GM21619 (cell line): Measurements from ENCODE around the gene CREB5.

Experiments
- ATAC-seq: cut with Tn5 transposase; IDR thresholded peaks from one replicate; pipeline ENCODE4 v1.9.1; 2021; ENCODE audit not compliant: unreplicated experiment

CREB5 gene

DNA sequence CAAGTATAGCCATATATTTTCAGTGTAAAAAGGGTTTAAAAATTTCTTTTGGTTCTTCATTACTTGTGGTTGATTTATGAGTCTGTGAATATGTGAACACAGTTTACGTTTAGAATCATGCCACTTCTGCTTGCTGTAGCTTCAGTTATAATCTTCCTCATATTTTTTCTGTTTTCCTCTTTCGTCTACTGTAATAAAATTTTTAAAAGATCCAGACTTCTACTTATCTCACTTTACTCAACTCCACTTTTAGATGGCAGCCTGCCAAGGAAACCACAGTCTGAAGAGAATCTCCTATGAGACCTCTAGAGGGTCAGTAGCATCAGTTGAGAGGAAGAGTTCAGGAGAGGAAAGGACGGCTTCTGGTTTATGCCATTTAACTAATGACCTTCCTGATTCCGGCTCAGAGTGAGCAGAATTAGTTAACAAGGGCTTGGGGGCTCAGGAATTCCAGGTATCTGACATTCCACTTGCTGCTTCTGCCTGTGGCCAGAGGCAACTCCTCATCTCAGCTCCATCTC, 21.4 kb downstream of the CREB5 start:
- no peak for ATAC-seq

DNA sequence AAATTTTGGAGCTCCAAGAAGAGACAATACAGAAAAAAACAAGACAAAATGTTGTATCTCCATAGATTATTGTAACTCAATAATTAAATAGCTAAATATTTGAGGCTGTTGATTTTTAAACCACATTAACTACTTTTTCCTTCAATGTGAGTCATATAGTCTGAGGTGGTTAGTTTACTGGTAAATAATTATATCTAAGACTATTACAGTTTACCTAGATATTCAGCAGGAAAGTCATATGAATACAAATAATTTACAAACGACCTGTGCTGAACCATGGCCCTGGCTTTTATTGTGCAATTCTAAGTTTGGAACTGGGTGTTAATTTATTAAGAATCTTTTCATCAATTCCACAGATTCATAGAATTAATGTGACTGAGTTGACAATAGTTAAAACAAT, 22.2 kb downstream of the CREB5 start:
- no peak for ATAC-seq

- no peak for ATAC-seq
Observed at GRCh38 chr7:28435152-28435551, 22.8 kb downstream of the CREB5 start.

- ATAC-seq = no peak
Observed at GRCh38 chr7:28435732-28436378, 23.5 kb downstream of the CREB5 start.

- no peak for ATAC-seq
Observed at GRCh38 chr7:28440055-28440601, 27.8 kb downstream of the CREB5 start.

DNA sequence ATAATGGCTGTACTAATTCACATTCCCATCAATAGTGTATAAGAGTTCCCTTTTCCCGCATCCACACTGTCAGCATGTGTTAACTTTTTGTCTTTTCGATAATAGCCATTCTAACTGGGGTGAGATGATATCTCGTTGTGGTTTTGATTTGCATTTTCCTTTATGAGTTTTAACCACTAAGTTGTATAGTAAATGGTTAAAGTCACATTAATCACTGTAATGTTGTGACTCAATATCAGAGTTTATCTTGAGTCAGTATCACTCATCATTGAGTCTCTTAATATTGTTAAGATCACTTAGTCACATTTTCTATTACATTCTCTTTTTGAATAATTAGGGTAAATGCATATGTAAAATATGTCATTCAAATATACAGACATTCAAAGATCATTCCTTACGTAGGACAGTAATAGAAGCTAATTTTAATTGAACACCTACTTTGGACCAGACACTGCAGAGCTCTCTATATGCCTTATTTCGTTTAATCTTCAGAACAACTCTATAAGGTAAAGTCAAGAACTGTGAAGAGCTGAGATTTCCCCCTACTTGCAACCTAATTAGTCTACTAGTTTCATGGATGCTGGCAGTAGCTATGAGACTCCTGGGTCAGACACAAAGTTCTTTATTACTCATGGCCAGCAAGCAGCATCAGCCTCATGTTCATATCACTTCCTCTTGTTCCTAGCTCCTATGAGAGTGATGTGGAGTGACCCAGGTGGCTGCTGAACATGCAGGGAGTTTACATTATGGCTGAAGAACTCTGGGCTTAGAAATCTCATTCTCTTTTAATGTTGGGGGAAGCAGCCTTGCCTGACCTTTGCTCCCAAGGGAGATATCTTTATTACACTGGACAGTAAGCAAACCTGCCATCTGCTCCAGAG, 30.5 kb downstream of the CREB5 start:
- ATAC-seq = no peak

DNA sequence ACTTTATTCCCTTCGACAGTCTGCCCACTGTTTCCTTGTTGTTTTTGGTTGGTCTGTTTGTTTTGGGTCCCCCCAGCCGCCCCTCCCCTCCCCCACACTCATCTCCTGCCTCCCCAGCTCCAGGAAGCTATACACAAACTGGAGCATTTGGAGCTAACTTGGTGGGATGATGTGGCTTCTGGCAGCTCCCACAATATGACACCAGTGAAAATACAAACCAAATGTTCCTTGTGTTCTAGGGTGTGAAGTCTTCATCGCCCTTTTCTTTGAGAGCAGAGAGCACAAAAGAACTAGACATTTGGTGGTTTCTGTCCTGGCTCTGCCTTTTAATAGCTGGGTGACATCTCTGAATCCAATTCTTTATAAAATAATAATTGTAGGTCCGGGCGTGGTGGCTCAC, 33.8 kb downstream of the CREB5 start:
- no peak for ATAC-seq

DNA sequence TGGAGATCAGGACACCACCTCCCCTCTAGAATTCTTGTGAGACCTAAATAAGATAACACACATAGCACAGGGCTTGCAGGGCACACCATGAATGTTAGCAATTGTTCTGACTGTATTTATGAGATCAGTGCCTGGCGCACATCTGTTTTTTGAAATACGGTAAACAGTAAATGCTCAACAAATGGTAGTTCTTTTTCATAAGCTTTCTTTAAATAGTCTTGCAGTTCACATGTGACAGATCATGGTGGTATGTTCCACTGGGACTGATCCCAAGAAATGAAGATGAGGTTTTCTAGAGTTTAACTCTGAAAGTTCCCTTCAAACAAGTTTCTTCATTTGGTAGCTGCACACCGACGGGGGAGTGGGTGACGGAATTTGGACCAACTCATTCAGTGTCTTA, 34.8 kb downstream of the CREB5 start:
- ATAC-seq = no peak

- no peak for ATAC-seq
Observed at GRCh38 chr7:28448708-28449107, 36.4 kb downstream of the CREB5 start.

DNA sequence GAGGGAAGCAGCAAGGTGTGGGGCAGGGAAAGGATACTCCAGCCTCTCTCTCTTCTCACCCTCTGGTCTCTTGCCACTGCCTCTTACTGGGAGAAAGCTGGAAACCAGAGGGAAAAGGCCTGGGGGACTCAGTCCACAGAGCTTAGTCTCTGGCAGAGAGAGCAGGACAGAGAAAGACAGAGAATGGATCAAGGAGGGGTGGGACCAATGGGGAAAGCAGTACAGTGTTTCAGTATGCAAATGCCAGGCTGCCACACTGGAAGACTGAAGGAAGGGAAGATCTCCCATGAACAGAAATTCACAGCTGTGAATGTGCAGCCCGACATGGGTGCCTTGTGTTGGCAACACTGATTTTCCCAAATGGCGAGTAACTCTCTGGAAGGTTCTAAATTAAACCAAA, 40.4 kb downstream of the CREB5 start:
- no peak for ATAC-seq

- ATAC-seq = no peak
Observed at GRCh38 chr7:28455486-28455885, 43.2 kb downstream of the CREB5 start.

- no peak for ATAC-seq
Observed at GRCh38 chr7:28456044-28456443, 43.7 kb downstream of the CREB5 start.

GRCh38 chr7:28458732-28459131, 46.4 kb downstream of the CREB5 start:
- no peak for ATAC-seq

GRCh38 chr7:28459306-28459705, 47.0 kb downstream of the CREB5 start:
- no peak for ATAC-seq

- ATAC-seq = no peak
Observed at GRCh38 chr7:28465697-28466096, 53.4 kb downstream of the CREB5 start.

DNA sequence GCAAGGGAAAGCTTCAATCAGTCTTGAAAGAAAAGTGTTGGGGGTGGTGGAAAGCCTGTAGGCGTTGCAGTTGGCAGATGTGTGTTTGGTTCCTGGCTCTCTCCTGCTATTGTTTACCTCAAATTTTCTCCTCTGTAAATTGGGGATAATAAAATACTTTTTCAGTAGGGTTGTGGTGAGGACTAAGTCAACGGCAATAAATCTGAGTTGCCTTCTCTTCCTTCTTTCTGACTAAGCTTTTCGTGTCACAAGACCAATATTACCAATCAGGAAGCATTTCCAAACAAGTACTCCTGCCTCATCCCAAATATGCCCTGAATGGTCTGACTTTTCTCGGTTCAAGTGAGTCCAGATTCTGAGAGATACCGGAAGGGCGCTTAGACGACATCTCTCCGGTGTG, 54.0 kb downstream of the CREB5 start:
- ATAC-seq = no peak

DNA sequence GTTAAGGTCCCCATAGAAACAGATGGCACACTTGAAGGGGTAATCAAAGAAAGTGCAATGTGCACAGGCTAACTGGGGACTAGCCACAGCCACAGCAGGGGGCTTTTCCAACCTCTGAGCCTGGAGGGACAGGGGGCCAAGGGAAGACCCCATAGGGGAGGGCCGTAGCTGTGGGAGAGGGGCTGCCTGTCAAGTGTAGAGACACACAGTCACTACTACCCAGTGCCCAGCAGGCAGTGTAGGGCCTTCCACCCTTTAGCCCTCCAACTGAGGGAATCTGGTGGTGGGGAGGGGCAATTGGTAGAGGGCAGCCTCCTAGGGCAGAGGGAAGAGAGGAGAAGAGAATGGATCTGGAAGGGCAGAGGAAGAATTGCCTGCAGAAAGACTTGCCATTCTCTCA, 54.6 kb downstream of the CREB5 start:
- ATAC-seq = no peak

DNA sequence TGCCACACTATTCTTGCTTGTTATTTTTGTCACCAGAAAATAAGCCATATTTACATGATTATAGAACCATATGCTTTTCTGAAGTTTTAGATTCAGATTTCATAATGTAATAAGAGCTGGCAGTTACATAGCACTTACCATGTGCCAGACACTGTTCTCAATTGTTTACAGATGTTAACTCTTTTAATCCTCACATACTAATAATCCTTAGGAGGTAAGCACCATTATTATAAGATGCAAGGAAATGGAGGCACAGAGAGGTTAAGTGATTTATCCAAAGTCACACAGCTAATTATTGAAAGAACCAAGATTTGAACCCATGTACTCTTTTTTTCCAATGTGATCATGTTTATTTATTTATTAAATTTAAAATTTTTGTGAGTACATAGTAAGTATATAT, 57.2 kb downstream of the CREB5 start:
- no peak for ATAC-seq

DNA sequence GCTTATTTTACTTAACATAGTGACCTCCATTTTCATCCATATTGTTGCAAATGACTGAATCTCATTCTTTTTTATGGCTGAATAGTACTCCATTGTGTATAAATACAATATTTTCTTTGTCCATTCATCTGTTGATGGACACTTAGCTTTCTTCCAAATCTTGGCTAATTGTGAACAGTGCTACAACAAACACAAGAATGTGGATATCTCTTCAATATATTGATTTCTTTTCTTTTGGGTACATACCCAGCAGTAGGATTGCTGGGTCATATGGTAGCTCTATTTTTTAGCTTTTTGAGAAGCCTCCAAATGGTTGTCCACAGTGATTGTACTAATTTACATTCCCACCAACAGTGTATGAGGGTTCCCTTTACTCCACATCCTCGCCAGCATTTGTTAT, 58.0 kb downstream of the CREB5 start:
- no peak for ATAC-seq

DNA sequence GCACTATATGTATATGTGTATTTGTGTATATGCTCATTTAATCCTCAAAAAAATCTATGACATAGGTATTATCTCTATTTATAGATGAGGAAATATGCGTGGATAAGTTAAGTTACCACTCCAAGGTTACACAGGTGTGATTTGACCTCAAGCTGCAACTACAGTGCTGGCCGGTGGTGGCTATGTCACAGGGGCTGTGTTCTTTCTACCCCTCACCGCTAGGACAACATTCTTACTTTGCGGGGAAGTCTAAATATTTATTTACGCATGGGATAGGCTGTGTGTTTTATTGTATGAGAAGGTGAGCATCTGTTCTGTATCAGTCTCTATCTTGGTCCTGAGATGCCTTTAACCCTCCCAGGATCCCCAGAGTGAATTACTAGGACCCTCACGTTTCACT, 60.0 kb downstream of the CREB5 start:
- no peak for ATAC-seq

- no peak for ATAC-seq
Observed at GRCh38 chr7:28473571-28474281, 61.4 kb downstream of the CREB5 start.

GRCh38 chr7:28474282-28474638, 61.9 kb downstream of the CREB5 start:
- no peak for ATAC-seq
